ENCODE results near the gene NUP62.

The NUP62 gene

GRCh38 chr19:49864890-49865289 is 64.4 kb downstream of the NUP62 start:
- no peak for DNase-seq

DNA sequence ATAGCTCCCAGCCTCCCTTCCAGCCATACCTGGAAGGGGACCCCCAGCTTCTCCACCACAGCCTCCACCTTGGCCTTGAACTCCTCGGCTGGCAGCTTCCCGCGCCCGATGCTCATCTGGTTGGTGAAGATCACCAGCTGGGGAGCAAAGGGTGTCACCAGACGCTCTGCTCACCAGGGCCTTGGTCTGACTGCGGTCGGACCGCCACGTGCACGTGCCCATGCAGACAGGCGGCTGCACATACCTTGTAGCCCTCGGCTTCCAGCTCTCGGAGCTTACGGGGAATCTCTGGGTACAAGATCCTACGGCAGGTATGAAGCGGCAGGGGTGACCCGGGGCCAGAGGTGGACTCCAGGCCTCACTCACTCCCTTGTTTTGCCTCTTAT is 65.4 kb downstream of the NUP62 start:
- DNase-seq: no peak

GRCh38 chr19:49863254-49863934 is 65.9 kb downstream of the NUP62 start:
- no peak for DNase-seq

DNA sequence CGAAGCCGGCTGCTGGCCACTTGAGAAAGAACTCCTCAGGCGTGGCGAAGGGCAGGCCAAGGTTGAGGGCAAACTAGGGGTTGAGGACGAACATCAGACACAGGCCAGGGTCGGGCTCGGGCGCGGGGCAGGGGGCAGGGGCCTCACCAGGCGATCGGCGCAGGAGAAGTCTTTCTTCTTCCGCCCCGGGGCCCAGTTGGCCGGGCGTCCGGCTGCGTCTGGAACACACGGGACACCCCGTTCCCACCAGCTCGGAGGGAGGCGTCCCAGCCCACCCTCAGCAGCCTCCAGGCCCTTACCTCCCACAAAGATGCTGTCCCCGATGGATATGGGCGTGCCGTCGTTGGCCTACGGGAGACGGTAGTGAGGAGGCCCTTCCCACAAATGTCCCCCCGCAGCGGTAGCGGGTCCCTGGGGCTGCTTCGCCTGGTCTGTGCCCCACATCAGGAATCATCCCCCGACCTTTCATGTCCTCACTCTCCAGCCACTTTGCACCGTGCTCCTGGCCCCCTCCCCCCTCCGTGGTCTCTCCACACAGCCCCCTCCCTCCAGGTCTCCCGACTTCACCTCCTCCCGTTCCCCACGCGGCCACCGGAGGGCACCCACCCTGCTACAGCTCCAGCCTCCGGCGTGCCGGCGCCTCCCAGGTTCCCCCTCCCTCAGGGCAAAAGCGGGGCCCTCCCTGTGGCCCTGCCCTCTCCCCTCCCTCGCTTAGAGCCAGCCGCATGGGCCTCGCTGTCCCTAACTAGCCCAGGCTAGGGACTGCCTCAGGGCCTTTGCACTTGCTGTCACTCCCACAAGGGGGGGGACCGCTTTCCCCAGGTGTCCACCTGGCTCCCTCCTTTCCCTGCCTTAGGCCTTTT is 66.7 kb downstream of the NUP62 start:
- DNase-seq: no peak

- DNase-seq: no peak
These were observed 67.5 kb downstream of the NUP62 start for GRCh38 chr19:49861541-49862378.

DNA sequence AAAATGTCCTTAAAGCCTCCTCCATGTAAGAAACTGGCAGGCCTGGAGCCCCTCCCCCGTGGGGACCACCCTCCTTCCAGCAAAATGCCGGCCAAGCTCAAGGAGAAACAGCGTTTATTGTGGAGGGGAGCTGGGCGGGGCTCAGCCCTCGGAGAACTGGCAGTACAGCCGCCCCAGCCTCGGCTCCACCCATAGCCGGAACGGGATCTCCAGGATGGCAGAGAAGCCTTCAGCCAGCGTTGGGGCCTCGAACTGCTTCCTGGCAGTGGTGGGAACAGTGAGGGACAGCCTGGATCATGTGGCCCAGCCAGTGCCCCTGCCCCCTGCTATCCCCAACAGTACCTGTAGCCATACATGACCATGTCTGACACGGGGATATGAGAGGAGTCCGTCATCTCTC is 68.2 kb downstream of the NUP62 start:
- DNase-seq: no peak

- no peak for DNase-seq
These were observed 68.8 kb downstream of the NUP62 start for GRCh38 chr19:49860336-49861102.

DNA sequence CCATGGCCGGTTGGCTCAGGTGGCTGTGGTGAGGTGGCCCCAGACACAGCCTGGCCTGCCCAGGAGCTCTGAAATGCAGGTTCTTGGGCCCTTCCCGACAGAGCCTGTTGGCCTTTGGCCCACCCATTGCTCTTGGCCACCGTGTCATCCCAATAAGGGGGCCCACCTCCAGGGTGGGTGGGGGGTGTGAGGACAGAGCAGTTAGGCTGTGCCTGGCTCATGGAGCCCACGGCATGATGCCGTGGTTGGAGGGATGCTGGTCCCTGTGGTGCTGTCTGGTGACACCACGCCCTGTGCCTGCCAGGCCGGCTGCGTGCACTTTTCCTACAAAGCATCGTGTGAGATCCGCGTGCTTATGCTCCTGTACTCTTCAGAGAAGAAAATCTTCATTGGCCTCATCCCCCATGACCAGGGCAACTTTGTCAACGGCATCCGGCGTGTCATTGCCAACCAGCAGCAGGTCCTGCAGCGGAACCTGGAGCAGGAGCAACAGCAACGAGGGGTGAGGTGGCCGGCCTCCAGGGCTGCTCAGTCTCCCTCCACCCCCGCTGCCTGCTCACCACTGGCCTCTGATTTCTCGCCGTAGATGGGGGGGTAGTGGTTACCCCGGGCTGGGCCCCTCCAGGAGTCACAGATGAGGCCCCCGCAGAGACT is 69.5 kb downstream of the NUP62 start:
- DNase-seq: no peak

DNA sequence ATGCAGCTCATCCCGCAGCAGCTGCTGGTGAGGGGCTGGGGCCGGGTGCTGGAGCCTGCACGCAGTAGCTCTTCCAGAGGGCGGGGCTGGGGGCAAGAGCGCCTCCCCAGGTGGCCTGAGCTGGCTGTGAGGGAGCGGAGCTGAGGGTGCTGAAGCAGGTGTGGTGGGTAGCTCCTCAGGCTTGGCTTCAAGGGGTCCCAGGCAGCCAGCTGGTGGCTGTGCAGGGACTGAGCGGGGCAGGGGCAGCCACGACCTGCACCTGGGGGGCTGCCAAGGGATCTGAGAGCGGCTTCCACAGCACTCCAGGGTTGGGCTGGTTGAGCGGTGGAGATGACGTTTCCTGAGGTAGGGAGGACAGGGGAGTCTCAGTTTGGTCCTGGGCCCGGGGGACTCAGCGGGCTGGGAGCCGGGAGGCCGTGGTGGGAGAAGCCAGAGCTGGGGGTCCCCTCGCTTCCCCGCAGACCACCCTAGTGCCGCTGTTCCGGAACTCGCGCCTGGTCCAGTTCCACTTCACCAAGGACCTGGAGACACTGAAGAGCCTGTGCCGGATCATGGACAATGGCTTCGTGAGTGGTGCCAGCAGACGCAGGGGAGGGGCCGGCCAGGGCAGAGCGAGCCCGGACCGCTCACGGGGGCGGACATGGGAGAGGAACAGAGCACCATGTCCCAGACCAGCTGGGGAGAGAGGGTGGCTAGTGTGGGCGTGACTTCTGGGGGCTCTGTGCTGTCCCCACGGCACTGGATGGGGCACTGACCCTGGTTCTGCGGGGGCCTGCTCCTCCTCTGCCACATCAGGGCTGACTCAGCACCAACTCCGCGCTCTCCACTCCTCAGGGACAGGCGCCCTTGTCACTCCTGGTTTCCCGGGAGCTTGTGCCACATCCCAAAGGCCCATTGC is 71.0 kb downstream of the NUP62 start:
- no peak for DNase-seq

- no peak for DNase-seq
These were observed 71.5 kb downstream of the NUP62 start for GRCh38 chr19:49857838-49858087.

GRCh38 chr19:49857061-49857837 is 72.1 kb downstream of the NUP62 start:
- no peak for DNase-seq

Measured in activated effector memory CD4-positive, alpha-beta T cell treated with Interleukin-2 at 50 U/mL for 16 hours (primary cell).